Measurements from ENCODE around the gene LYPLAL1. TPM values are rescaled to one million over a fixed set of nuclear protein-coding genes. Genes with fewer than 3 reads are reported as not detected.

The LYPLAL1 gene
- total and polyA plus RNA-seq, 2 of the 8 experiments (the other 6 are each of a cell fraction or from before 2014, with no cell fraction given), result 6.3 to 23.8 TPM

GRCh38 chr1:219206350-219206749, 32.7 kb downstream of the LYPLAL1 start:
- Histone ChIP-seq H3K27ac (ENCODE audit: low read depth, low read length) (no peak overlapping the region), H3K27me3 (replicated peaks in 1 of 4; ENCODE audit: control insufficient read depth in 3 of 4, extremely low read depth in 1 of 4, insufficient read depth in 3 of 4, low read length in 3 of 4) (peaks cover 0 to 1% (median 0%) of the 10 kb centered on the region in 4 experiments; a peak in 1 of 7 replicates), H2BK12ac (ENCODE audit: low read depth, low read length) (no peak overlapping the region), H2BK120ac (replicated peaks; ENCODE audit: low read depth, low read length) (no peak overlapping the region), H4K5ac (ENCODE audit: insufficient read length, low read depth, low read length) (no peak overlapping the region), H3K14ac (ENCODE audit: insufficient read length) (no peak overlapping the region), H2BK15ac (ENCODE audit: low read length) (no peak overlapping the region), H4K8ac (ENCODE audit: extremely low read depth, insufficient read depth, low read length) (no peak overlapping the region), H3K4me3 (ENCODE audit: extremely low read depth in 1 of 4, insufficient read depth in 2 of 4, low read depth in 3 of 4, low read length in 4 of 4) (no peak overlapping the region), H3K18ac (ENCODE audit: extremely low read depth, low read length) (no peak overlapping the region), H3K9ac (replicated peaks in 1 of 4; ENCODE audit: extremely low read depth in 1 of 4, low read depth in 3 of 4, low read length in 3 of 4) (peak overlapping the region in 1 of 4 experiments; percentile 34; a peak in 1 of 7 replicates), H2AFZ (ENCODE audit: low read length) (no peak overlapping the region), H3K23me2 (ENCODE audit: low read depth, low read length) (no peaks in the 10 kb centered on the region; the same call in 1 of the 2 replicates), H4K91ac (replicated peaks; ENCODE audit: insufficient read length, low read length) (no peak overlapping the region), H3K56ac (replicated peaks; ENCODE audit: insufficient read length, low read depth, low read length) (no peak overlapping the region), H2AK5ac (ENCODE audit: low read depth, low read length) (no peak overlapping the region), H3K4me2 (ENCODE audit: insufficient read depth in 1 of 2, low read depth in 2 of 2, low read length in 2 of 2) (no peak overlapping the region), H2BK5ac (ENCODE audit: low read depth, low read length) (no peak overlapping the region), H3K79me1 (ENCODE audit: low read depth, low read length) (no peaks in the 10 kb centered on the region), H3K23ac (ENCODE audit: insufficient read length) (no peak overlapping the region), H3K4me1 (replicated peaks in 1 of 4; ENCODE audit: control insufficient read depth in 3 of 4, insufficient read depth in 4 of 4, low read length in 3 of 4) (no peaks in the 10 kb centered on the region), H2BK20ac (ENCODE audit: low read length) (no peak overlapping the region), H4K20me1 (replicated peaks in 1 of 2; ENCODE audit: control insufficient read depth in 1 of 2, insufficient read depth in 2 of 2, low read length in 2 of 2) (no peaks in the 10 kb centered on the region), H3K9me3 (ENCODE audit: insufficient read depth in 2 of 2, low read depth in 1 of 2, low read length in 1 of 2) (no peaks in the 10 kb centered on the region), H3K36me3 (ENCODE audit: control insufficient read depth in 2 of 4, insufficient read depth in 4 of 4, low read length in 3 of 4) (no peaks in the 10 kb centered on the region), H3K79me2 (ENCODE audit: control insufficient read depth in 1 of 2, insufficient read depth in 2 of 2, low read length in 2 of 2) (no peaks in the 10 kb centered on the region), H3K4ac (replicated peaks; ENCODE audit: insufficient read length, low read depth, low read length) (no peak overlapping the region)
- TF ChIP-seq CREB1 (IDR thresholded peaks at IDR 0.05), result no peak
- ChIA-PET CTCF (ENCODE audit: partially characterized antibody) (interaction anchor here (1.0 kb wide), 1 partner anchor 100 kb away, joined by 3 read pairs; no protein-coding TSS in a partner anchor), POLR2A (ENCODE audit: partially characterized antibody) (no interaction called here)
- DNase-seq (ENCODE audit: low read depth in 1 of 2, low spot score in 2 of 2), result no peak
- no peak for FAIRE-seq
- 95% methylated on average over 2 of the region's 2 CpGs; no CpG with 5 or more reads in 1 of the 2 experiments for WGBS, 2 experiments (ENCODE audit: extremely low coverage in 1 of 2, insufficient coverage in 1 of 2, insufficient read length in 1 of 2, insufficient replicate concordance in 2 of 2, low coverage in 1 of 2, low lambda C conversion rate in 2 of 2, missing lambda C conversion rate in 1 of 2)

Measured in H1 (cell line).